Colonic mucosa (tissue), 4 donors: ENCODE measurements around the gene RMDN2. TPM values are rescaled to one million over a fixed set of nuclear protein-coding genes. Genes with fewer than 3 reads are reported as not detected.
A peak's percentile ranks its signal among the peaks of the same experiment; 100 is the strongest.

ENCODE experiments used
- DNase-seq: peaks from one replicate; pipeline ENCODE4 v3.0.0-alpha.2; 2020
- H3K27ac ChIP-seq: fragments of 200-600 bp; one replicate; pipeline ENCODE4 v1.8.0; 2021
- H3K27me3 ChIP-seq: fragments of 200-600 bp; one replicate; pipeline ENCODE4 v1.8.0; 2021
- H3K36me3 ChIP-seq: fragments of 200-600 bp; one replicate; pipeline ENCODE4 v1.8.0; 2021
- H3K4me1 ChIP-seq: fragments of 200-600 bp; one replicate; pipeline ENCODE4 v1.8.0; 2021; ENCODE audit warnings: mild to moderate bottlenecking
- H3K4me3 ChIP-seq: fragments of 200-600 bp; one replicate; pipeline ENCODE4 v1.8.0; 2021
- H3K9ac ChIP-seq, 2 donors: one replicate each; pipeline ENCODE4 v1.7.0; 2013; ENCODE audit warnings: control low read depth in 2 of 2, low read depth in 2 of 2, low read length in 2 of 2
- H3K9me3 ChIP-seq: fragments of 200-600 bp; one replicate; pipeline ENCODE4 v1.8.0; 2021
- intact Hi-C: fragments of 100-400 bp; cut with DNase I; formaldehyde crosslinking; loops from one replicate; pipeline ENCODE4 v1.14.1; 2022
- total RNA-seq, 2 donors: library from RNA; stranded (reverse); fragmentation: NEBNext Ultra II Directional in 1 of 2; extraction: Animal tissue kit (Norgen Biotek cat#: 25700) in 1 of 2; gene quantifications; one replicate each; pipeline ENCODE4 v1.2.1, GENCODE V29; 2021
- TF ChIP-seq, protein P1 (sequence below): fragments of 200-600 bp; IDR thresholded peaks from one replicate; pipeline ENCODE4 v1.8.0; 2022; ENCODE audit warnings: antibody characterized with exemption, mild to moderate bottlenecking
- donor health status: healthy.
- donor health status: DM: no; HTN: no; CAD: no.
- donor health status: DM: no; HTN: no; CAD: no.

Gene RMDN2
- total RNA-seq, 2 donors from 2014 or later = 19.8 to 26.5 TPM

GRCh38 chr2:37885329-37885993 lies 39.6 kb upstream of the RMDN2 start:
- no peak overlapping the region for H3K9ac ChIP-seq
- DNase-seq = no peak
- TF ChIP-seq, protein P1, sequence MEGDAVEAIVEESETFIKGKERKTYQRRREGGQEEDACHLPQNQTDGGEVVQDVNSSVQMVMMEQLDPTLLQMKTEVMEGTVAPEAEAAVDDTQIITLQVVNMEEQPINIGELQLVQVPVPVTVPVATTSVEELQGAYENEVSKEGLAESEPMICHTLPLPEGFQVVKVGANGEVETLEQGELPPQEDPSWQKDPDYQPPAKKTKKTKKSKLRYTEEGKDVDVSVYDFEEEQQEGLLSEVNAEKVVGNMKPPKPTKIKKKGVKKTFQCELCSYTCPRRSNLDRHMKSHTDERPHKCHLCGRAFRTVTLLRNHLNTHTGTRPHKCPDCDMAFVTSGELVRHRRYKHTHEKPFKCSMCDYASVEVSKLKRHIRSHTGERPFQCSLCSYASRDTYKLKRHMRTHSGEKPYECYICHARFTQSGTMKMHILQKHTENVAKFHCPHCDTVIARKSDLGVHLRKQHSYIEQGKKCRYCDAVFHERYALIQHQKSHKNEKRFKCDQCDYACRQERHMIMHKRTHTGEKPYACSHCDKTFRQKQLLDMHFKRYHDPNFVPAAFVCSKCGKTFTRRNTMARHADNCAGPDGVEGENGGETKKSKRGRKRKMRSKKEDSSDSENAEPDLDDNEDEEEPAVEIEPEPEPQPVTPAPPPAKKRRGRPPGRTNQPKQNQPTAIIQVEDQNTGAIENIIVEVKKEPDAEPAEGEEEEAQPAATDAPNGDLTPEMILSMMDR = no peak
- no peaks in the 10 kb centered on the region for H3K36me3 ChIP-seq
- intact Hi-C loops = no loop called here
- no peak overlapping the region for H3K27ac ChIP-seq
- H3K4me1 ChIP-seq = no peaks in the 10 kb centered on the region
- H3K9me3 ChIP-seq = no peaks in the 10 kb centered on the region
- H3K4me3 ChIP-seq = no peak overlapping the region
- H3K27me3 ChIP-seq = no peaks in the 10 kb centered on the region

DNA sequence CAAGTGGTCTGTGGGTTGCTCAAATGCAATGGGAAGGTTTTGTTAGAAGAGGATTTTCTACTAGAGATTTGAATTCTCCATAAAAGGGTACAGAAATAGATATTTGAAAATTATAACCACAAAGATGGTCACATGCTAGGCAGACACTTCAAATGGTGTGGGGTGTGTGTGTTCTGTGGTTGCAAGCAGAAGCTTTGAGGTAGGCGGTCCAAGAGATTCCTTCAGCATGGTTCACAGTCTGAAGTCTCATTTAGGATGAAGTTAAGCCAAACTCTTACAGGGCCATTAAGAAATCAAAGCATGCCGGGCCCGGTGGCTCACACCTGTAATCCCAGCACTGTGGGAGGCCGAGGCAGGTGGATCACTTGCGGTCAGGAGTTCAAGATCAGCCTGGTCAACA lies 38.3 kb upstream of the RMDN2 start:
- H3K9ac ChIP-seq = no peak overlapping the region
- TF ChIP-seq, protein P1 = no peak
- intact Hi-C loops = no loop called here
- no peak for DNase-seq
- H3K27me3 ChIP-seq = no peaks in the 10 kb centered on the region
- H3K4me1 ChIP-seq = no peaks in the 10 kb centered on the region
- H3K4me3 ChIP-seq = no peak overlapping the region
- no peaks in the 10 kb centered on the region for H3K36me3 ChIP-seq
- H3K9me3 ChIP-seq = no peaks in the 10 kb centered on the region
- no peak overlapping the region for H3K27ac ChIP-seq

DNA sequence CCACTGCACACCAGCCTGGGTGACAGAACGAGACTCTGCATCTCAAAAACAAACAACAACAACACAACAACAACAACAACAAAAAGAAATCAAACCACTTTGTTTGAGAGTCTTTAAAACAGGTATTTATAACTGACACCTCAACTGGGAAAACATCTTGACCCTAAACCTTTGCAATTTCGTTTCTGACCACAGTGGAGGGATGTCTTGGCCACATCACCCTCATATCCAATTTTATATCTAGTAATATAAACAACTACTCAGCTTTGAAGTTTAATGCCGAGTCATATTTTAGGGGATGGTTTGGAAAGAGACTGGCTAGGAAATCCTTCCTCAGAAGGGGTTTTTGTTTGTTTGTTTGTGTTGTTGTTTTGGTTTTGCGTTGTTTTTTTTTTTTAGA lies 37.8 kb upstream of the RMDN2 start:
- intact Hi-C loops = no loop called here
- no peaks in the 10 kb centered on the region for H3K9me3 ChIP-seq
- H3K9ac ChIP-seq = no peak overlapping the region
- TF ChIP-seq, protein P1 = no peak
- no peaks in the 10 kb centered on the region for H3K27me3 ChIP-seq
- DNase-seq = no peak
- no peaks in the 10 kb centered on the region for H3K36me3 ChIP-seq
- no peaks in the 10 kb centered on the region for H3K4me1 ChIP-seq
- H3K27ac ChIP-seq = no peak overlapping the region
- no peak overlapping the region for H3K4me3 ChIP-seq

DNA sequence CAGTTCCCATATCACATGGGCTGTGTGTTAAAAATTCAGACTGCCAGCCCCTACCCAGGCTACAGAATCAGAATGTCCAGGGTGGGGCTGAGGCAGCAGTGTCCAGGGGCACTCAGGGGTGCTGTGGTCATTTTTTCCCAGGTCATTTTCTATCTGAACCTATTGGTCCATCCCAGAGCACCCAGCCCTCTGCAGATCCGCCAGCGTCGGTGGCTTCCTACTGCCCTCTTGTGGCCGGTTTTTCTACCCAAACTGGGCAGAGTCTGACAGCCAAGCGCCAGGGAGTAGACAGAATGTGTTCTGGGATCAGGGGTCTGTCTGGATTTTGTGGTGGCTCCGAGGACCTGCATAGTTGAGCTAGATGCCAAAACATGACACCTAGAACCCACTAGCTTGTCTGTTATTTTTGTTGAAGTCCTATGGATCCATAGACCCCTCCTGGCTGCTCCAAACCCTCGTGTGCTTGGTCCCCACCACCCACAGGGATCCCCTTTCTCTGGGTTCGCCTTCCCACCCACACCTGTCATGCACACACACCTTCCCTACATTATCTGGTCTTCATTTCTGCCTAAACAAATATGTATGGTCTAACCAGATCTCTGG lies 34.1 kb upstream of the RMDN2 start:
- TF ChIP-seq, protein P1 = peak; percentile 70

GRCh38 chr2:37891846-37892435 lies 33.1 kb upstream of the RMDN2 start:
- DNase-seq = no peak
- Histone ChIP-seq H3K4me1 (no peaks in the 10 kb centered on the region), H3K4me3 (no peak overlapping the region), H3K9me3 (no peaks in the 10 kb centered on the region), H3K36me3 (no peaks in the 10 kb centered on the region), H3K27me3 (no peaks in the 10 kb centered on the region), H3K27ac (no peak overlapping the region), H3K9ac (no peak overlapping the region)
- TF ChIP-seq, protein P1 = no peak
- intact Hi-C loops = loop anchor here (5.0 kb wide), 2 partner anchors 90 to 225 kb away; no protein-coding TSS in a partner anchor

More for the DNA sequence above, 34.1 kb upstream of the RMDN2 start:
- Histone ChIP-seq H3K27ac (no peak overlapping the region), H3K4me3 (no peak overlapping the region), H3K36me3 (no peaks in the 10 kb centered on the region), H3K9ac (no peak overlapping the region), H3K9me3 (no peaks in the 10 kb centered on the region), H3K27me3 (no peaks in the 10 kb centered on the region), H3K4me1 (no peaks in the 10 kb centered on the region)
- intact Hi-C loops = loop anchor here (5.0 kb wide), 2 partner anchors 91 to 226 kb away; no protein-coding TSS in a partner anchor
- peak; percentile 86 for DNase-seq
